HPDE6-E6E7 (cell line): Measurements from ENCODE around the gene KIAA1958.
A peak's percentile ranks its signal among the peaks of the same experiment; 100 is the strongest.

Experiments
- DNase-seq: peaks from one replicate; pipeline ENCODE4 v3.0.0; 2011; ENCODE audit warnings: missing footprints; ENCODE audit errors: extremely low spot score

KIAA1958 gene

GRCh38 chr9:112530751-112531205 is 44.2 kb downstream of the KIAA1958 start:
- DNase-seq = no peak

GRCh38 chr9:112531666-112532282 is 45.1 kb downstream of the KIAA1958 start:
- no peak for DNase-seq

GRCh38 chr9:112532427-112532826 is 45.8 kb downstream of the KIAA1958 start:
- no peak for DNase-seq

GRCh38 chr9:112533660-112534059 is 47.0 kb downstream of the KIAA1958 start:
- DNase-seq = no peak

GRCh38 chr9:112535301-112535700 is 48.7 kb downstream of the KIAA1958 start:
- DNase-seq = no peak

GRCh38 chr9:112535811-112536210 is 49.2 kb downstream of the KIAA1958 start:
- DNase-seq = no peak

GRCh38 chr9:112537561-112537960 is 50.9 kb downstream of the KIAA1958 start:
- no peak for DNase-seq

GRCh38 chr9:112540800-112541199 is 54.2 kb downstream of the KIAA1958 start:
- DNase-seq = no peak

- DNase-seq = no peak
Measured at GRCh38 chr9:112541685-112542084, 55.1 kb downstream of the KIAA1958 start.

- DNase-seq = no peak
Measured at GRCh38 chr9:112542593-112543292, 56.1 kb downstream of the KIAA1958 start.

- no peak for DNase-seq
Measured at GRCh38 chr9:112544477-112544876, 57.9 kb downstream of the KIAA1958 start.

- DNase-seq = no peak
Measured at GRCh38 chr9:112545237-112545636, 58.6 kb downstream of the KIAA1958 start.

GRCh38 chr9:112546149-112547012 is 59.8 kb downstream of the KIAA1958 start:
- no peak for DNase-seq

- DNase-seq = no peak
Measured at GRCh38 chr9:112548051-112548440, 61.4 kb downstream of the KIAA1958 start.

GRCh38 chr9:112548836-112549595 is 62.4 kb downstream of the KIAA1958 start:
- DNase-seq = no peak

GRCh38 chr9:112550531-112550930 is 63.9 kb downstream of the KIAA1958 start:
- peak; percentile 41 for DNase-seq

GRCh38 chr9:112551641-112552040 is 65.0 kb downstream of the KIAA1958 start:
- DNase-seq = no peak

GRCh38 chr9:112552229-112553056 is 65.8 kb downstream of the KIAA1958 start:
- no peak for DNase-seq

GRCh38 chr9:112553256-112553826 is 66.7 kb downstream of the KIAA1958 start:
- no peak for DNase-seq

GRCh38 chr9:112554516-112554915 is 67.9 kb downstream of the KIAA1958 start:
- no peak for DNase-seq
